Body of pancreas (tissue), 4 donors: ENCODE data around the gene OR4C11.

ENCODE experiments used
- CTCF ChIP-seq, 7 experiments: fragments of 450-650 bp in 4 of 7; fragments of 200-600 bp in 3 of 7; sonication (generic) in 3 of 7; IDR thresholded peaks; one replicate each; pipeline ENCODE4 v1.5.1; 2016 to 2019; ENCODE audit warnings: antibody characterized with exemption in 7 of 7
- POLR2A ChIP-seq, 3 donors: fragments of 450-650 bp; IDR thresholded peaks; one replicate each; pipeline ENCODE4 v1.6.1; 2016; ENCODE audit warnings: antibody characterized with exemption in 3 of 3, mild to moderate bottlenecking in 2 of 3

GRCh38 chr11:55634813-55635212, 27.4 kb upstream of the OR4C11 start, which contains the start of gene OR4P4:
- TF ChIP-seq CTCF (IDR thresholded peaks at IDR 0.05) (no peak), POLR2A (IDR thresholded peaks at IDR 0.05) (no peak)
